Parietal lobe (tissue), 2 donors: ENCODE results near the gene HGD. TPM values are rescaled to one million over a fixed set of nuclear protein-coding genes. Genes with fewer than 3 reads are reported as not detected.

ENCODE experiments used
- small RNA-seq: library from RNA; depleted of rRNA; stranded (forward); fragments of <200 nt; gene quantifications from one replicate; pipeline ENCODE3, GENCODE V24; 2014; ENCODE audit warnings: low replicate concordance
- total RNA-seq: library from RNA; depleted of rRNA; stranded (reverse); fragments of >200 nt; gene quantifications from one replicate; pipeline ENCODE4 v1.2.3, GENCODE V29; 2014

HGD gene
- 0.63 TPM for total RNA-seq

GRCh38 chr3:120682095-120682681, at the start of gene HGD:
Gene HGD, minus strand, starts transcription at chr3:120682239. Its CDS starts 128 bp downstream, at chr3:120682111.

GRCh38 chr3:120596116-120596852, 85.8 kb downstream of the HGD start, which contains the start of gene NDUFB4:
Gene NDUFB4, plus strand, starts transcription at chr3:120596336. Its CDS starts 24 bp downstream, at chr3:120596360.

Small RNA genes lying within 50 kb of the gene (small RNA-seq; reads per million reads assigned to genes)
- gene MTCO1P29 (not detected), gene MTCO2P29 (not detected)

Other genes with a start within 250 kb of the HGD start
- gene FSTL1, start 231.2 kb downstream of the HGD start, total RNA-seq = 63.5 TPM
- gene NDUFB4, start 85.9 kb downstream of the HGD start, total RNA-seq = 46.6 TPM
- gene RABL3, start 60.3 kb upstream of the HGD start, total RNA-seq = 10.0 TPM
- gene GTF2E1, start 60.5 kb upstream of the HGD start, total RNA-seq = 13.5 TPM
- 27.2 TPM for gene STXBP5L, start 226.0 kb upstream of the HGD start, total RNA-seq